Breast epithelium (tissue), 4 donors: ENCODE results near the gene ZMIZ2. TPM values are rescaled to one million over a fixed set of nuclear protein-coding genes. Genes with fewer than 3 reads are reported as not detected.
"Not testable (repeated sequence)": the region's sequence is repeated elsewhere in the genome, so short reads cannot be mapped to it uniquely, and the experiment has no call there.

Source experiments
- DNase-seq, 2 donors: peaks; one replicate each; pipeline ENCODE4 v3.0.0-alpha.2; 2019; ENCODE audit warnings: low spot score in 2 of 2
- H3K27ac ChIP-seq, 2 donors: fragments of 200-600 bp; sonication (generic) in 1 of 2; one replicate each; pipeline ENCODE4 v1.5.1; 2016 to 2019; ENCODE audit warnings: mild to moderate bottlenecking in 1 of 2
- H3K27me3 ChIP-seq, 2 donors: fragments of 200-600 bp; sonication (generic) in 1 of 2; one replicate each; pipeline versions ENCODE4 v1.5.1 to v1.6.0; 2017 to 2019; ENCODE audit warnings: control low read depth in 1 of 2, mild to moderate bottlenecking in 1 of 2
- H3K36me3 ChIP-seq: fragments of 200-600 bp; one replicate; pipeline ENCODE4 v1.5.1; 2019
- H3K4me1 ChIP-seq, 2 donors: fragments of 200-600 bp; sonication (generic); one replicate each; pipeline ENCODE4 v1.5.1; 2016 to 2019; ENCODE audit warnings: control low read depth in 1 of 2
- H3K4me3 ChIP-seq, 3 donors: fragments of 200-600 bp; sonication (generic); 1 replicate in 2 of 3; 2 replicates in 1 of 3; pipeline ENCODE4 v1.5.1; 2016 to 2019; ENCODE audit warnings: mild to moderate bottlenecking in 3 of 3, moderate library complexity in 2 of 3
- H3K9me3 ChIP-seq, 2 donors: fragments of 200-600 bp; sonication (generic) in 1 of 2; one replicate each; pipeline ENCODE4 v1.5.1; 2016 to 2019; ENCODE audit warnings: control low read depth in 1 of 2
- CTCF ChIP-seq, 3 donors: fragments of 450-650 bp; IDR thresholded peaks; one replicate each; pipeline ENCODE4 v1.5.1; 2016 to 2017; ENCODE audit warnings: antibody characterized with exemption in 3 of 3, mild to moderate bottlenecking in 3 of 3, moderate library complexity in 3 of 3
- POLR2A ChIP-seq: fragments of 450-650 bp; IDR thresholded peaks from one replicate; pipeline ENCODE4 v1.6.1; 2016; ENCODE audit warnings: antibody characterized with exemption, mild to moderate bottlenecking, moderate library complexity
- POLR2AphosphoS5 ChIP-seq, 3 donors: sonication (generic); formaldehyde crosslinking; IDR thresholded peaks; one replicate each; pipeline ENCODE4 v1.6.1; 2017; ENCODE audit warnings: antibody characterized with exemption in 3 of 3
- intact Hi-C: fragments of 100-400 bp; cut with DNase I; formaldehyde crosslinking; loops from one replicate; pipeline ENCODE4 v1.15.1; 2023; ENCODE audit warnings: low total_unique reads
- total RNA-seq, 3 donors: library from RNA; depleted of rRNA; stranded (reverse); fragments of >200 nt; gene quantifications; one replicate each; pipeline ENCODE4 v1.1.0, GENCODE V29; 2016

Gene ZMIZ2, protein sequence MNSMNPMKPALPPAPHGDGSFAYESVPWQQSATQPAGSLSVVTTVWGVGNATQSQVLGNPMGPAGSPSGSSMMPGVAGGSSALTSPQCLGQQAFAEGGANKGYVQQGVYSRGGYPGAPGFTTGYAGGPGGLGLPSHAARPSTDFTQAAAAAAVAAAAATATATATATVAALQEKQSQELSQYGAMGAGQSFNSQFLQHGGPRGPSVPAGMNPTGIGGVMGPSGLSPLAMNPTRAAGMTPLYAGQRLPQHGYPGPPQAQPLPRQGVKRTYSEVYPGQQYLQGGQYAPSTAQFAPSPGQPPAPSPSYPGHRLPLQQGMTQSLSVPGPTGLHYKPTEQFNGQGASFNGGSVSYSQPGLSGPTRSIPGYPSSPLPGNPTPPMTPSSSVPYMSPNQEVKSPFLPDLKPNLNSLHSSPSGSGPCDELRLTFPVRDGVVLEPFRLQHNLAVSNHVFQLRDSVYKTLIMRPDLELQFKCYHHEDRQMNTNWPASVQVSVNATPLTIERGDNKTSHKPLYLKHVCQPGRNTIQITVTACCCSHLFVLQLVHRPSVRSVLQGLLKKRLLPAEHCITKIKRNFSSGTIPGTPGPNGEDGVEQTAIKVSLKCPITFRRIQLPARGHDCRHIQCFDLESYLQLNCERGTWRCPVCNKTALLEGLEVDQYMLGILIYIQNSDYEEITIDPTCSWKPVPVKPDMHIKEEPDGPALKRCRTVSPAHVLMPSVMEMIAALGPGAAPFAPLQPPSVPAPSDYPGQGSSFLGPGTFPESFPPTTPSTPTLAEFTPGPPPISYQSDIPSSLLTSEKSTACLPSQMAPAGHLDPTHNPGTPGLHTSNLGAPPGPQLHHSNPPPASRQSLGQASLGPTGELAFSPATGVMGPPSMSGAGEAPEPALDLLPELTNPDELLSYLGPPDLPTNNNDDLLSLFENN
- 10 to 100 TPM; 12.5 to 30.1 (median 23.6) TPM for total RNA-seq

DNA sequence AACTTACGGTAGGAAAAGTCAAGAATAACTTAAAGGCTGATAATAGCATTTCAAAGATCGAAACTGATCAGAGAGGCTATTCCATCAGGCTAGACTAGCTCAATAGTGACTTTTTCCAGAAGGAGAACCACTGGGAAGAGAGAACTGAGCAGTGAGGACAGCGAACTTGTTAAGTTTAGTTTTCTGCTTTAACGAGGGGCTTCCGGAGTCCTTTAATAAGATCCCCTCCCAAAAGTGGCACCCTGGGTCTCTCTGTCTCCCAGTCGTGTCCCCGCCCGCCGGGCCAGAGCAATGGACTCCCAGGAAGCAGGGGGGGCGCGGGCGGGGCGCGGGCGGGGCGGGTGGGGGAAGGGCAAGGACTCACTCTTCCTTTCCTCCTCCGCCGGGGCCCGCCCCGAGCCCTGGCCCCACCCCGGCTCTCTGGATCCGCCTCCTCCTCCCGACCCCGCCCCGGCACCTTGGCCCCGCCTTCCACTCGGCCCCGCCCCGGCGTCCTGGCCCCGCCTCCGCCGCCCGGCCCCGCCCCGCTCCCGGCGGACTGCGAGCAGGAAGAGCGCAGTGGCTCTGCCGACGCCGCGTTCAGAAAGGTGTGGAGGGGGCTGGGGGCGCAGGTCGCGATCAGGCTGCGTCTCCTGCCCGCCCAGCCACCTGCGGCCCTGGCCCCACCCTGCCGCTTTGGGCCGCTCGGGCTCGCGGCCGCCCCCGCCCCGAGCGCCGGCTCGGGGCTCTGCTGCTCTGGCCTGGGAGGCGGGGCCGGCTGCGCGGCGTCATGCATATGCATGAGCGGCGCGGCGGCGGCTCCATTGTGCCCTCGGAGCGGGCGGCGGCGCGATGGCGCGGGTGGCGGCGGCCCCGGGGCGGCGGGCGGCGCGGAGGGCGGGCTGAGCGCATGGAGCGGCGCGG lies at the start of gene ZMIZ2:
Gene ZMIZ2, plus strand, starts transcription at position 803 of the 903 bp plus-strand sequence. CDS start 7,403 bp downstream, outside the sequence.
- TF ChIP-seq CTCF (IDR thresholded peaks at IDR 0.05) (no peak), POLR2AphosphoS5 (IDR thresholded peaks at IDR 0.05) (peak in 2 of 3 donors; percentile 50 to 64)
- intact Hi-C loops, result no loop called here
- peaks cover 0 to 12% of the 10 kb centered on the region in 2 donors for H3K4me1 ChIP-seq

DNA sequence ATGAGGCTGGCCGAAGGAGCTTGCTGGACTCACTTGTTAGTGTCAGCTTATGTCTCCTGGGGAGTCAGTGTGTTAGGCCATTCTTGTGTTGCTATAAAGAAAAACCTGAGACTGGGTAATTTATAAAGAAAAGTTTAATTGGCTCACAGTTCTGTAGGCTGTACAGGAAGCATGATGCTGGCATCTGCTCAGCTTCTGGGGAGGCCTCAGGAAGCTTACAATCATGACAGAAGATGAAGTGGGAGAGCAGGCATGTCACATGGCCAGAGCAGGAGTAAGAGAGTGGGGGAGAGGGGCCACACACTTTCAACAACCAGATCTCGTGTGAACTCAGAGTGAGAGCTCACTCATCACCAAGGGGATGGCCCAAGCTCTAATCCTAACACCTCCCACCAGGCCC lies 49.0 kb upstream of the ZMIZ2 start:
- H3K27ac ChIP-seq, H3K4me1 ChIP-seq, H3K4me3 ChIP-seq, H3K36me3 ChIP-seq, intact Hi-C loops, DNase-seq, H3K27me3 ChIP-seq, H3K9me3 ChIP-seq: not testable (repeated sequence)

More for the DNA sequence above, at the start of gene ZMIZ2:
- Histone ChIP-seq H3K9me3 (no peaks in the 10 kb centered on the region), H3K36me3 (no peaks in the 10 kb centered on the region), H3K4me3 (peak within 1 kb of the TSS; percentile 87 to 91 (median 89)), H3K27ac (peak within 1 kb of the TSS; percentile 96 to 99), H3K27me3 (no peaks in the 10 kb centered on the region)
- DNase-seq, result peak; percentile 84 to 94

- H3K9me3 ChIP-seq, result no peaks in the 10 kb centered on the region
- H3K4me3 ChIP-seq, result no peak overlapping the region
- intact Hi-C loops, result no loop called here
- H3K27me3 ChIP-seq, result no peaks in the 10 kb centered on the region
- TF ChIP-seq CTCF (IDR thresholded peaks at IDR 0.05) (no peak), POLR2A (no peak), POLR2AphosphoS5 (IDR thresholded peaks at IDR 0.05) (no peak)
- no peak overlapping the region for H3K27ac ChIP-seq
- no peak for DNase-seq
- H3K36me3 ChIP-seq, result peaks cover 7% of the 10 kb centered on the region
- H3K4me1 ChIP-seq, result no peaks in the 10 kb centered on the region
Measured at GRCh38 chr7:44700322-44700721, 48.3 kb upstream of the ZMIZ2 start.

DNA sequence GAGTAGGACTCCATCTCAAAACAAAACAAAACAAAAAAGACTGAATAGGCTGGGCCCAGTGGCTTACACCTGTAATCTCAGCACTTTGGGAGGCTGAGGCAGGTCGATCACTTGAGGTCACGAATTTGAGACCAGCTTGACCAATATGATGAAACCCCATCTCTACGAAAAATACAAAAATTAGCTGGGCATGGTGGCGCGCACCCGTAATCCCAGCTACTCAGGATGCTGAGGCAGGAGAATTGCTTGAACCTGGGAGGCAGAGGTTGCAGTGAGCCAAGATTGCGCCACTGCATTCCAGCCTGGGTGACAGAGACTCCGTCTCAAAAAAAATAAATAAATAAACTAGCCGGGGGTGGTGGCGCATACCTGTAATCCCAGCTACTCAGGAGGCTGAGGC lies 45.3 kb upstream of the ZMIZ2 start:
- H3K4me3 ChIP-seq, H3K27ac ChIP-seq, H3K4me1 ChIP-seq, H3K9me3 ChIP-seq, H3K27me3 ChIP-seq, intact Hi-C loops, H3K36me3 ChIP-seq, DNase-seq: not testable (repeated sequence)

DNA sequence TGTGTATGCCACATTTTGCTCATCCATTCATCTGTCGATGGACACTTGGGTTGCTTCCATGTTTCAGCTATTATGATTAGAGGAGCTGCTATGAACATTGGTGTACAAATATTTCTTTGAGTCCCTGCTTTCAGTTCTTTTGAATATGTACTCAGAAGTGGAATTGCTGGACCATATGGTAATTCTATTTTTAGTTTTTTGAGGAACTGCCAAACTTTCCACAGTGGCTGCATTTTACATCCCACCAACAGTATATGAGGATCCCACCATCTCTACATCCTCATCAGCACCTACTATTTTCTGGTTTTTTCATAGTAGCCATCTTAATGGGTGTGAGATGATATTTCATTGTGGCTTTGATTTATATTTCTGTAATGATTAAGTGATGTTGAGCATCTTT lies 44.7 kb upstream of the ZMIZ2 start:
- H3K36me3 ChIP-seq, result no peaks in the 10 kb centered on the region
- intact Hi-C loops, result no loop called here
- no peaks in the 10 kb centered on the region for H3K9me3 ChIP-seq

More for the DNA sequence above, 44.7 kb upstream of the ZMIZ2 start:
- TF ChIP-seq CTCF (IDR thresholded peaks at IDR 0.05) (no peak), POLR2A (no peak), POLR2AphosphoS5 (IDR thresholded peaks at IDR 0.05) (no peak)
- Histone ChIP-seq H3K27me3 (no peaks in the 10 kb centered on the region), H3K4me1 (no peaks in the 10 kb centered on the region), H3K4me3 (no peak overlapping the region), H3K27ac (no peak overlapping the region)
- no peak for DNase-seq
